Nephron (organoid): Measurements from ENCODE around the gene GJC2.
A peak's percentile ranks its signal among the peaks of the same experiment; 100 is the strongest.

Experiments
- H3K27ac Mint-ChIP-seq, 3 experiments: 2 replicates each; pipeline ENCODE4 v1.8.0; 2020; ENCODE audit warnings: mixed read lengths in 3 of 3, mild to moderate bottlenecking in 2 of 3, moderate library complexity in 1 of 3
- H3K27me3 Mint-ChIP-seq: 2 replicates; pipeline ENCODE4 v1.8.0; 2021; ENCODE audit warnings: low read depth, mild to moderate bottlenecking, moderate library complexity, mixed read lengths
- H3K36me3 Mint-ChIP-seq: 2 replicates; pipeline ENCODE4 v1.8.0; 2020; ENCODE audit warnings: low read depth, mixed read lengths
- H3K4me1 Mint-ChIP-seq: 2 replicates; pipeline ENCODE4 v1.8.0; 2020; ENCODE audit warnings: mixed read lengths
- H3K4me3 Mint-ChIP-seq, 3 experiments: 2 replicates each; pipeline ENCODE4 v1.8.0; 2020; ENCODE audit warnings: mild to moderate bottlenecking in 3 of 3, mixed read lengths in 3 of 3, moderate library complexity in 2 of 3
- H3K9me3 Mint-ChIP-seq: 2 replicates; pipeline ENCODE4 v1.8.0; 2020; ENCODE audit warnings: mixed read lengths
- TF ChIP-seq, protein P1 (sequence below), 3 experiments: fragments of 200-600 bp; sonication (generic); IDR thresholded peaks; one replicate each; pipeline ENCODE4 v1.5.0; 2021; ENCODE audit warnings: antibody characterized with exemption in 3 of 3; ENCODE audit not compliant: unreplicated experiment in 3 of 3

The GJC2 gene

DNA sequence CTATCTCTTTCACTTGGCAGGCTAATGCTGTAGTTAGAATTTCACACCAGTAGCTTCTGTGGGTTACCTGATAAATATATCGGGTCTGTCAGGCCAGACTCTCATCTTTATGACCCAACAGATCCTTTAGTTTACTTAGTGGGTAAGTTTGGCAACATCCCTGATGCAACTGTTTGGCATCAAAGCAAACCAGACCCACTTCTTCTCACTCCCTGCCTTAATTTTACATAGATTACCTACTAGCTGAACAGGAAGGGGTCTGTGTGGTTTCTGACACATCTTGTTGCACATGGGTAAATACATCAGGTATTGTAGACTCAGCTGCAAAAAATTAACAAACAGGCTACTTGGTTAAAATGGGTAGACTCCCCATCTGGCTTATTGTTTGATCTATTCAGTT, 12.8 kb upstream of the GJC2 start:
- TF ChIP-seq, protein P1, sequence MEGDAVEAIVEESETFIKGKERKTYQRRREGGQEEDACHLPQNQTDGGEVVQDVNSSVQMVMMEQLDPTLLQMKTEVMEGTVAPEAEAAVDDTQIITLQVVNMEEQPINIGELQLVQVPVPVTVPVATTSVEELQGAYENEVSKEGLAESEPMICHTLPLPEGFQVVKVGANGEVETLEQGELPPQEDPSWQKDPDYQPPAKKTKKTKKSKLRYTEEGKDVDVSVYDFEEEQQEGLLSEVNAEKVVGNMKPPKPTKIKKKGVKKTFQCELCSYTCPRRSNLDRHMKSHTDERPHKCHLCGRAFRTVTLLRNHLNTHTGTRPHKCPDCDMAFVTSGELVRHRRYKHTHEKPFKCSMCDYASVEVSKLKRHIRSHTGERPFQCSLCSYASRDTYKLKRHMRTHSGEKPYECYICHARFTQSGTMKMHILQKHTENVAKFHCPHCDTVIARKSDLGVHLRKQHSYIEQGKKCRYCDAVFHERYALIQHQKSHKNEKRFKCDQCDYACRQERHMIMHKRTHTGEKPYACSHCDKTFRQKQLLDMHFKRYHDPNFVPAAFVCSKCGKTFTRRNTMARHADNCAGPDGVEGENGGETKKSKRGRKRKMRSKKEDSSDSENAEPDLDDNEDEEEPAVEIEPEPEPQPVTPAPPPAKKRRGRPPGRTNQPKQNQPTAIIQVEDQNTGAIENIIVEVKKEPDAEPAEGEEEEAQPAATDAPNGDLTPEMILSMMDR (IDR thresholded peaks at IDR 0.05; ENCODE audit: unreplicated experiment in 3 of 3) = no peak
- no peak overlapping the region for H3K4me3 Mint-ChIP-seq
- H3K36me3 Mint-ChIP-seq = no peaks in the 10 kb centered on the region
- no peak overlapping the region for H3K27ac Mint-ChIP-seq
- H3K9me3 Mint-ChIP-seq = no peaks in the 10 kb centered on the region
- peaks cover 8% of the 10 kb centered on the region for H3K4me1 Mint-ChIP-seq
- peaks cover 39% of the 10 kb centered on the region for H3K27me3 Mint-ChIP-seq

DNA sequence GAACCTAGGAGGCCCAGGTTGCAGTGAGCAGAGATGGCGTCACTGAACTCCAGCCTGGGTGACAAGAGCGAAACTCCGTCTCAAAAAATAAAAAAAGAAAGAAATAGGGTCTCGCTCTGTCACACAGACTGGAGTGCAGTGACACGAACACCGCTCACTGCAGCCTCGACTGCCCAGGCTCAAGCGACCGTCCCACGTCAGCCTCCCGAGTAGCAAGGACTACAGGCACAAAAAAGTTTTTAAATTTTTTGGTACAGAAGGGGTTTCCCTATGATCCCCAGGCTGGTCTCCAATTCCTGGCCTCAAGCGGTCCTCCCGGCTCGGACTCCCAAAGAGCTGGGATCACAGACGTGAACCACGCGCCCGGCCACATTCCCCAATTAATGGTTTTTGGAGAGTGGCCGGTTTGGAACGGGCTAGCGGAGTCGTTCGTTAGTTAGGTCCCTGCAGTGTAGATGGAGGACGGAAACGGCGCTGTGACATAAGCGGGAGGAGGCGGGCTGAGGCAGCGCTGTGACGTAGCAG, 10.3 kb upstream of the GJC2 start:
- H3K27ac Mint-ChIP-seq = peak overlapping the region; percentile 82 to 93 (median 93)
- H3K4me3 Mint-ChIP-seq = peak overlapping the region; percentile 89 to 94 (median 91)
- H3K4me1 Mint-ChIP-seq = peaks cover 24% of the 10 kb centered on the region
- TF ChIP-seq, protein P1 (IDR thresholded peaks at IDR 0.05; ENCODE audit: unreplicated experiment in 3 of 3) = no peak
- H3K36me3 Mint-ChIP-seq = no peaks in the 10 kb centered on the region
- H3K27me3 Mint-ChIP-seq = peaks cover 31% of the 10 kb centered on the region
- no peaks in the 10 kb centered on the region for H3K9me3 Mint-ChIP-seq

DNA sequence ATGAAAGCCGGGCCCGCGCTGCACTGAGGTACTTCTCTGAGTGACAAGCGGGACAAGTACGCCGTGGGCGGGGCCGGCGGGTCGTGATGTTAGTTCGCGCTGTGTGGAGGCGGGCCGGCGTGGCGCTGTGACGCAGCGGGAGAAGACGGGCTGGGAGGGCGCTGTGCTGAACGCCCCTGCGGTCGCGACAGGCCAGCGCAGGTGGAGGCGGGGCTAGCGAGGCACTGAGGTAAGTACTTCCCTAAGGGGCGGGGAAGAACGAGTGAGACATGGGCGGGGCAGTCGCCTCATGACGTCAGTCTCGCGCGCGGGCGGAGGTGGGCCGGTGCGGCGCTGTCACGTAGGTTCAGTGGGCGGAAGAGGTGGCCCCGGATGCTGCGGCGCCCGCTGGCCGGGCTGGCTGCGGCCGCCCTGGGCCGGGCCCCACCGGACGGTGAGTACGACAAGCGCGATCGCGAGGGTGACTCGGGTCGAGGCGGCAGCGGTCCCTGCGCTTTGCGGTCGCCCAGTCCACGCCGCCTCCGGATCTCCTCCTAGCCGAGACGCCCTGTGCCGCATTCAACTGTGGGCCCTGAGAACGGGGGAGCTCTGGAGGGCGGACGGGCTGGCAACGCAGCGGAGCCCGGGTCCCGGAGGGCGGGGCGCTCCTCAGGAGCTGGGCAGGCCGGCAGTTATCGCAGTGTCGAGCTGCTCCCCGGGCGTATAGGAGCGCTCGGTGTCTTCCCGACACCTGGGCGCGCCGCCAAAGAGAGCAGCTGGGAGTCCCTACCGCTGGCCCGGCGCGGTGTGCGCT, 9.6 kb upstream of the GJC2 start, which contains the start of gene GUK1:
Gene GUK1 (plus strand): TSS at position 349 of the 793 bp plus-strand sequence. CDS start 24 bp downstream, at position 373.
- Mint-ChIP-seq H3K27me3 (peaks cover 24% of the 10 kb centered on the region), H3K4me3 (peak within 1 kb of the TSS; percentile 89 to 94 (median 91)), H3K4me1 (peaks cover 24% of the 10 kb centered on the region), H3K27ac (peak within 1 kb of the TSS; percentile 82 to 93 (median 93)), H3K36me3 (no peaks in the 10 kb centered on the region), H3K9me3 (no peaks in the 10 kb centered on the region)
- TF ChIP-seq, protein P1 (IDR thresholded peaks at IDR 0.05; ENCODE audit: unreplicated experiment in 3 of 3) = peak in 2 of 3 experiments; percentile 40

DNA sequence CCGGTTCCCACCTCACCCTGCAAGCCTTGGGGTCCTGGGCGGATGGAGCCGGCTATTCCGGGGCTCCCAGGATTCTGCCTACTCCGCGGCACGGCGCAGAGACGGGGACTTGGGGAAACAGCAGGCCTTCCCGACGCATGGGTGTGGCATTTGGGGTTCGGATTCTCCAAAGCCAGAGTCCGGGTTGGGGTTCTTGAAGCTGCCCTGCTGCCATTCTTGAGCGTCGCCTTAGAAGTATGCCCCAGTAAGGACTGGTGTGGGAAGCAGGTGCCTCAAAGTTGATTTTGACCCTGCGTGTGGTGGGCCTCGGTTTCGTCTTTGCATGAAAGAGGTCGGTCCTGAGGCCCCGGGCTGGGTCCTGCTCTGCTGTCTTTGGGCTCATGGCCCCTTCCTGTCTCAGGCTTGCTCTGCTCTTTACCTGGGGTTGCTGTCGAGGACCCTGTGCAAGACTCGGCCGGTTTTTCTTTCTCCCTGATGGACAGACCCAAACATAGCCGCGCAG, 9.0 kb upstream of the GJC2 start:
- peaks cover 18% of the 10 kb centered on the region for H3K27me3 Mint-ChIP-seq
- H3K4me1 Mint-ChIP-seq = peaks cover 24% of the 10 kb centered on the region
- H3K27ac Mint-ChIP-seq = peak overlapping the region; percentile 38 to 65 (median 55)
- no peaks in the 10 kb centered on the region for H3K9me3 Mint-ChIP-seq
- peak overlapping the region; percentile 89 to 94 (median 91) for H3K4me3 Mint-ChIP-seq
- H3K36me3 Mint-ChIP-seq = no peaks in the 10 kb centered on the region
- TF ChIP-seq, protein P1 (IDR thresholded peaks at IDR 0.05; ENCODE audit: unreplicated experiment in 3 of 3) = no peak

DNA sequence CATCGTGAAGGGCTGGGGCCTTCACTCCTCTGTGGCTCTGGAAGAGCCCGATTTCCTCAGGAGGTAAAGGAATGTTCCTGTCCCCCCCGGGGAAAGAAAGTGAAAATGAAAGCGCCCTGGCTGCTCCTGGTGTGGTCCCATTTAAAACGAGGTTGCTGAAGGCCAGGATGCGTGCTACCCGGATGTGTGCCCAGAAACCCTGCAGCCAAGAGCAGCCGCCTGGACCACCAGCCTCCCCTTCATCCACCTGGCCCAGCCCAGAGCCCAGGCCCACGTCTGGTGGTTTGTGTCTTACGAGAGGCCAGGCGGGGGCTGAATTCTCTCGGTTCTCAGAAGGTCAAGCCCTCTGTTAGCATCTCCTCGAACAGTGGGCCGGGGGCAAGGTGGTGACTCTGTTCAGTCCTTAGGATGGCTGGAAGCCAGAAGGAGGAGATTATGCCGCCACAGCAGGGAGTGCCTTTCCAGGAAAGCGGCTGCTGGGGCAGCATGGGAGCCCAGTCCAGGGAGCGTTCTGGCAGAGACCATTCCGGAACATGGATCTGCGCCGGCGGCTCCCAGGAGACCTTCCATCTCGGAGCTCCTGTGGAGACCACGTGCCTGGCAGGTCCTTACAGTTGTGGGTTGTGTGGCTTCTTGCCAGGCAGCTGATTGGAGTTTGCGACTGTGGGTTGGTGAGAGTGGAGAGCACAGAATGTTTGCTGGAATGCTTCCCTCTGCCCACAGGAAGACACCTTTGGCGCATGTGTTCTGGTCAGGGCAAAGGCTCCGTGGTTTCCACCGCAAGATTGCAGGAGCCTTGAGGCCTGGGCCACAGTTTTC, 8.3 kb upstream of the GJC2 start:
- peak overlapping the region; percentile 89 to 94 (median 91) for H3K4me3 Mint-ChIP-seq
- H3K27ac Mint-ChIP-seq = peak overlapping the region; percentile 38 to 65 (median 55)
- peaks cover 11% of the 10 kb centered on the region for H3K27me3 Mint-ChIP-seq
- no peaks in the 10 kb centered on the region for H3K9me3 Mint-ChIP-seq
- no peaks in the 10 kb centered on the region for H3K36me3 Mint-ChIP-seq
- TF ChIP-seq, protein P1 (IDR thresholded peaks at IDR 0.05; ENCODE audit: unreplicated experiment in 3 of 3) = no peak
- H3K4me1 Mint-ChIP-seq = peaks cover 24% of the 10 kb centered on the region
